DMS79 (cell line): ENCODE measurements around the gene TMEM209.
A peak's percentile ranks its signal among the peaks of the same experiment; 100 is the strongest.

Experiments used
- DNase-seq: peaks from one replicate; lab custom pipeline; 2025; lab: John Stamatoyannopoulos, UW

The TMEM209 gene

DNA sequence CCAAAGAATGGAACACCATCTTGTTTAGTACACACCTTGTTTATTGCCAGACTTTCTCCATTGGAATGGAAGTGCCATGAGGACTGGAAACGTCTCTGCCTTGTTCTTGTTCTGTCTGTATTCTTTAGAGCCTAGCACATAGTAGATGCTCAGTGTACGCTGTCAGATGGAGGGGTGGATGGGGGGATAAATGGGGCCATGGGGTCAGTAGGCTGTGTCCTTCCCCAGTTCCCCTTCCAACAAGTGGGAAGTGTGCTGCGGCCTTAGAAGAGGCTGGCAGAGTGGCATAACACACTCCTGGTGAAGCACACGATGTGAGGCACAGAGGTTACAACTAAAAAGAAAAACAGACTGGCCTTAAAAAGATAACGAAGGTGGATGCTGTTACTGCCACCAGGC lies 61.9 kb downstream of the TMEM209 start:
- no peak for DNase-seq

GRCh38 chr7:130142654-130143333 lies 62.4 kb downstream of the TMEM209 start:
- DNase-seq: peak; percentile 44

- DNase-seq: peak; percentile 70
Measured at GRCh38 chr7:130141884-130142653, 63.1 kb downstream of the TMEM209 start.

DNA sequence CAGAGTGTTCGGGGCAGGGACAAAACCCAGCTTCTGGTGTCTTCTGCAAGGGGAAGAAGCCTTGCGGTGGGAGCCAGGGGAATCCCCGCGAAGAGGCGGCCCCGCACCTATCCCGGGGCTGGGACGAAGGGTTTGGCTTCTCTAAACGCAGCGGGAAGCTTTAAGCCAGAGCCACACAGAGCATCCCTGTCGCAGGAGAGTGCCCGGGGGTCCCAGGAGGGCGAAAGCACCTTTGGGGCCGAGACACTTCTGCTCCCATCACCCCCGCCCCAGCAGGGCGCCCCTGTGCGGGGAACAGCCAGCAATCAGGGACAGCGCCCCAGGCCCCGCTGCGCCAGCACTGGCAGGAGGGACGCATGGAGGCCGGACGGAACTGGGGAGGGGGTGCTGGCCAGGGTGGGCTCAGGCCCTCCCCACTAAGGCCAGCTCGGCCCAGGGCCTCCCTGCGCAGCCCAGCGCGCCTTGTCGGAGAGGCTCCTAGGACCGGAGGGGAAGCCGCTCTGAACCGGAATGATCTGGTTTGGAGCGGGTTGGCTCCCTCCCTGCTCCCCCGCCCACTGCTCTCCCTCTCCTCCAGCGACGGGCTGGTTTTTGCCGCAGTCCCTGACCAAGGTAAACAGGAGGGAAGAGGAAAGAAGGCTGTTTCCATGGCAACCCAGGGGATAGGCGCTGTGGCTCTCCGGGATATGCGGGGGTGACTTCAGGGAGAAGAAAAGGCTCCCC lies 63.9 kb downstream of the TMEM209 start:
- peak; percentile 18 for DNase-seq

- no peak for DNase-seq
Measured at GRCh38 chr7:130140551-130141160, 64.5 kb downstream of the TMEM209 start.

GRCh38 chr7:130139193-130139960 lies 65.8 kb downstream of the TMEM209 start:
- DNase-seq: peak; percentile 78

DNA sequence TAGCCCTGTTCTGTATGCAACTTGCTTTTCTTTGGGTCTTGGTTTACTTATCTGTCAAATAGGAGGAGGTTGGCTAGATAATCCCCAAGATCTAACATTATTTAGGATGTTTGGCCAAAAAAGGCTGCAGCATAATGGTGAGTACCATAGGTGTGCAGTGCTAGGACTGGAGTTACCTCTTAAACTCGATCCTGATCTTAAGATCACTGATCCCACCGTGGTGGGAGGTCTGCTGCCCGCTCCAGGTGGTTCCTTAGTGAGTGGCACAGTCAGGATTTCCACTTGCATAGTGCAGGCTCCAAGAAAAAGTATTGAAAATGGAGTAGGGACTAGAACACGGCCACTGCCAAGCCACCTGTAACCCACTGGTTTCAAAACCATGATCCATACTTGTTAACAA lies 68.0 kb downstream of the TMEM209 start:
- no peak for DNase-seq

DNA sequence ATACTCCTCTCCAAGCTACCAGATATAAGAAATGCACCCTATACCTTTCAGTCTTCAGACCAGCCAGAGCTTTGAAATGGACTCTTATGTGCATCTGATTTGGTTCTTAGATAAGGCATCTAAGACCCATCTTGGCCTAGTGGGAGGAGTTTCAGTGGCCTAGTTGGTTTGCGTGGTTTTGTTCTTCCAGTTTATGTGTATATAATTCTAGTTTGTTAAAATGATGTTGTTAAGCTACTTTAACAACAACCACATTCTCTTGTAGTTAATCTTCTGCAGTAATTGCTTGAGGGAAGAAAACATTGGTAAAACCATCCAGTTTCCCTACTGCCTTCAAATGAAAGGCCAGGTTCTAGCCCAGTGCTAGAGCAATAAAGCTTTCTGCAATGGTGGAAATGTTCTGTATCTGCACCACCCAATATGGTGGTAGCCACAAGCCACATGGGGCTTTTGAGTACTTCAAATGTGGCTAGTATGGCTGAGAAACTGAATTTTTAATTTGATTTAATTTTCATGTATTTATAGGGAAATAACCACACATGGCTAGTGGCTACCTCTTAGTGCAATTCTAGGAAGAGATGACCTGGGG lies 68.5 kb downstream of the TMEM209 start:
- no peak for DNase-seq

- DNase-seq: no peak
Measured at GRCh38 chr7:130135208-130136205, 69.7 kb downstream of the TMEM209 start.

DNA sequence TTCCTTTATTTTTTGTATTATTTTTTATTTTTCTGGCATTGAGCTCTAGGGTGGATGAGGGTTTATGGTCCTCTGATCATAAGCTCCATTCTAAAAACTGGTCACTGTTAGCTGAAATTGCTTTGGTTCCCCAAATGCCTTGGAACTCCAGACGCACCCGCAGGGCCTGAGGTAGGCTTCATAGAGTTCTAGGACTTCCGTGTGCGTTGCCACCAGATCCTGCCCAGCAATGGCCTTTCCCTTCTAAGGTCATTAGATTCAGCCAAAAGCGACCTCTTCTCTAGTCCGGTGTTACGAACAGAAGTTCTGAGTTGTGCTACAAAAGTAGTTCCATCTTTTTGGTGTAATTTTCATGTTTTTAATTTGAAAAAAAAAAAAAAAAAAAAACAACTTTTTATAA lies 70.5 kb downstream of the TMEM209 start:
- DNase-seq: no peak

DNA sequence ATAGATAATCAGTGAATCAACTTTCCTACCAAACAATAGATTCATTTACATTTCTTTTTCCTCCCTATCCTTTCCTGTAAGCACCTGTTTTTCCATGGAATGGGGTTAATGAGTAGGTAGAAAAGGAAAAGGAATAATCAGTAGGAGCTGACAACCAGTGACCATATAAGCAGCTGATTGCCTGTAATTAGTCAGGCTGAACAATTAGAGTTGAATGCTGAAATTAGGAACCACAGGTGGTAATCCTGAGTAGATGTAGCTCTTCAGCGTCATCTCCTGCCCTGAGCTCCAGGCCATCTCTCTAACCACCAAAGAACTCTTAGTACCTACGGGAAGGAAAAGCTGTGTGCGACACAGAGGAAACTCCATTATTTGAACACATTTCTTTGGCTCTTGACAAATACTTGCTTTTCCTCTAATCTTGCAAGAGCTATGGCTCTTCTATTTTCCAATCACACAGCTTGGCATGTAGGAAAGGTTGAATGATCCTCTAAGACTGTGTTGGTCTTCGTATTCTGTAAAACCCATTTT lies 71.0 kb downstream of the TMEM209 start:
- DNase-seq: no peak

DNA sequence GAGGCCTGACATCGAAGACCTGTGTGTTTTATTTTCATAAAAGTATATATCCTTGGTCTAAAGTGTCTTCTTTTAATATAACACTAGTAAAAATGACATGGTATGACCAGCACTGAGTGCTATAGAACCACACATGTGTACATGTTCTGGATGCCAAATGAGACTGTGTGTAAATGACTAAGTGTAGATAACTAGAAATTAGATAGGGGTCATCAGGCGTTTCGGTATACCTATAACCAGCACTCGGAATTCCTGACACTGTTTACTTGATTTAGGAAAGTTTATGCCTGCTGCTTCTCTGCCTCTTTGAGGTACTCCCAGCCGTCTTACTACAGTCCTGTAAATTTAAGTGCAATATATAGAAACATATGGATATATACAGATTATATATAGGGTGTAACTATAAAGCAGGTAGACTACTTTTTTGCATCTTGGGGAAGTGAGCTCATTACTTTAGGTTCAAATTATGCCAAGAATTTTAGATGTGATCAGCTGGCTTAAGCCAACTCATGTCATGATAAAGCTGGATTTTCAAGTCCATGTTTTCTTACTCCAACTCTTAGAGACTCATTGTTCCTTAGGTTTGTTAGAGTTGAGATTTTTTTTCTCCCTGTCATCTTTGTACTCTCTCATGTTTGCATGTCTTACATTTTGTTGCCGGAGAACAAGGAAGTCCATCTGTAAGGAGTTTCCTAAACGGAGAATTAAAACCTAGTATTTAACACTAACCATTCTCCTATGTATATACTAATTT lies 72.0 kb downstream of the TMEM209 start:
- DNase-seq: no peak

GRCh38 chr7:130131964-130132875 lies 73.0 kb downstream of the TMEM209 start:
- no peak for DNase-seq

DNA sequence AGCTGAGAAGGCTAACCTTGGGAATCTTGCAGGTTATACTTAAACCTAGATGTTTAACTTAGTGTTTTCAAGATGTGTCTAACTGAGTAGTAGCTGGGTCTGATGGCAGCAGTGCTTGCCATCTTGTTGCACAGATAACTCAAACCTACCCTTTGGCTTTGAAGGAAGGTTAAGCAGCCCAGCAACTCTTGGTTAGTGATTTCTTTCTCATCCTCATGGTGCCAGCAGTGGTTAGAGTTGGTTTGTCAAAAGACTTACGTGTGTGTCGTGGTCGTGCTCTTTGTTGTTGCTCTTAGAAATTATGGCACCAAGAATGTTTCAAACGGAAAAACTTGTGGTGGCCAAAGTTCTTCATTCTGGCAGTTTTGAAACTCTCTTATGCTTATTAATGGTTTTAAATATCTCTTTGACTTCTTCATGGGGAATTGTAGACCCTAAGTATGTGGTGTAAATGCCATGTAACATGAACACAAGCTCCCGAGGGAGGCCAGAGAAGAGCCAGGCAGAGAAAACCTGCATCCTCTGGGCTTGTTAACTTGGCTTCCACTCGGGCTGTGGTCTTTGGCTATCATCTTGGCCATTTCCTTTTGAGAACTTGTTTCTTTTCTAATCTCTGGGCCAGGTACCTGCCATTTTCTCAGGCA lies 73.9 kb downstream of the TMEM209 start:
- no peak for DNase-seq

GRCh38 chr7:130129011-130129411 lies 76.2 kb downstream of the TMEM209 start:
- DNase-seq: no peak

DNA sequence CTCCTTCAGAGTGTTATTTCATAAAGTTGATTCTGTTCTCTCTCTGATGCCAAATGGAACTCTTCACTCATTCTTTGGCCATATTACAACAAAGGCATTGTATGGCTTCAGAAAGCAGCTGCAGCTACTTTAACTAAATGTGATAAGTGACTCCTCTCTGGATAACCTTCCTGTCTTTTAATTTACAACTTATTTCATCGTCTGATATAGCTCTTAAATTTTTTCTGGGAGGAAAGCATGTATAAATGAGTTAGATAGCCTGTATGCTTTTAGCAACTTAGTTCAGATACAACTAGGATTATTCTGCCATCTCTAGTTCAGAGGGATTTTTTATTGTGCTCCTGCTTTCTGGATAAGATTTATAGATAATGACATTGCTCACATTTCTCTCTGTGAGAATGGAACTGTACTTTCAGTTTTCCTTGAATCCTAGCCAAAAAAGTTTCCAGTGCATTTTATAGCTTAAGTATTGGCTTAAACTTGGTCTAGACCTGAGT lies 77.3 kb downstream of the TMEM209 start:
- DNase-seq: no peak

GRCh38 chr7:130127404-130127803 lies 77.8 kb downstream of the TMEM209 start:
- DNase-seq: no peak
